Measurements from ENCODE around the gene TUBB1. TPM values are rescaled to one million over a fixed set of nuclear protein-coding genes. Genes with fewer than 3 reads are reported as not detected.
"Not testable (repeated sequence)": the region's sequence is repeated elsewhere in the genome, so short reads cannot be mapped to it uniquely, and the experiment has no call there.

The TUBB1 gene
- total and polyA plus RNA-seq, 2 of the 13 experiments (the other 11 are each of a cell fraction or from before 2014, with no cell fraction given) = 0.11 to 57.6 TPM

GRCh38 chr20:59041487-59041886 lies 22.3 kb downstream of the TUBB1 start:
- peak; percentile 12 for FAIRE-seq
- H4K20me1 ChIP-seq (ENCODE audit: insufficient read depth, low read length); CTCF ChIA-PET (ENCODE audit: low intra/inter-chr PET ratio, low total read pairs); H3K27ac ChIP-seq (ENCODE audit: extremely low read length, insufficient read depth, low read length); ATAC-seq; H3K9me3 ChIP-seq (ENCODE audit: low read length); in situ Hi-C loops (cut with HindIII; ENCODE audit: extremely low pct_ligation_motif_present, low pct_unique_long_range_greater_than_20kb); H2AFZ ChIP-seq (ENCODE audit: low read length); intact Hi-C loops (cut with micrococcal nuclease; ENCODE audit: unreplicated experiment); DNase-seq (ENCODE audit: low spot score); H3K27me3 ChIP-seq (ENCODE audit: control insufficient read depth in 1 of 2, insufficient read depth in 2 of 2, low read length in 2 of 2); H3K36me3 ChIP-seq (replicated peaks in 1 of 2; ENCODE audit: control insufficient read depth in 1 of 2, insufficient read depth in 2 of 2, low read length in 2 of 2): not testable (repeated sequence)
- H3K4me2 ChIP-seq (ENCODE audit: low read depth, low read length) = peak overlapping the region; percentile 56
- H3K4me1 ChIP-seq (ENCODE audit: insufficient read depth, low read length) = peaks cover 15% of the 10 kb centered on the region
- 76% methylated on average over 16 of the region's 16 CpGs for WGBS (ENCODE audit: low lambda C conversion rate)
- H3K79me2 ChIP-seq (ENCODE audit: insufficient read depth, low read length) = peaks cover 25% of the 10 kb centered on the region
- POLR2A ChIA-PET = interaction anchor here (3.0 kb wide), 1 partner anchor 10 kb away, joined by 21 read pairs; the partner anchor contains the start of gene ATP5F1E
- BruUV-seq (replicated peaks) = TSS peak; percentile 40
- H3K9ac ChIP-seq (ENCODE audit: insufficient read depth, low read depth, low read length) = peak overlapping the region; percentile 60; the same call in 1 of the 2 replicates
- TF ChIP-seq ZNF747 (CRISPR knock-in tag; IDR thresholded peaks at IDR 0.05; ENCODE audit: borderline replicate concordance) (0 out of 2 replicates have a peak, but pooled peaks have one; percentile 3), ZBTB4 (CRISPR knock-in tag; IDR thresholded peaks at IDR 0.05; ENCODE audit: borderline replicate concordance) (0 out of 2 replicates have a peak, but pooled peaks have one; percentile 0)
- peak overlapping the region; percentile 20 to 67 (median 61); a peak in 5 of 6 replicates for H3K4me3 ChIP-seq (replicated peaks in 1 of 3; ENCODE audit: insufficient read depth in 1 of 3, low read depth in 2 of 3, low read length in 3 of 3)

DNA sequence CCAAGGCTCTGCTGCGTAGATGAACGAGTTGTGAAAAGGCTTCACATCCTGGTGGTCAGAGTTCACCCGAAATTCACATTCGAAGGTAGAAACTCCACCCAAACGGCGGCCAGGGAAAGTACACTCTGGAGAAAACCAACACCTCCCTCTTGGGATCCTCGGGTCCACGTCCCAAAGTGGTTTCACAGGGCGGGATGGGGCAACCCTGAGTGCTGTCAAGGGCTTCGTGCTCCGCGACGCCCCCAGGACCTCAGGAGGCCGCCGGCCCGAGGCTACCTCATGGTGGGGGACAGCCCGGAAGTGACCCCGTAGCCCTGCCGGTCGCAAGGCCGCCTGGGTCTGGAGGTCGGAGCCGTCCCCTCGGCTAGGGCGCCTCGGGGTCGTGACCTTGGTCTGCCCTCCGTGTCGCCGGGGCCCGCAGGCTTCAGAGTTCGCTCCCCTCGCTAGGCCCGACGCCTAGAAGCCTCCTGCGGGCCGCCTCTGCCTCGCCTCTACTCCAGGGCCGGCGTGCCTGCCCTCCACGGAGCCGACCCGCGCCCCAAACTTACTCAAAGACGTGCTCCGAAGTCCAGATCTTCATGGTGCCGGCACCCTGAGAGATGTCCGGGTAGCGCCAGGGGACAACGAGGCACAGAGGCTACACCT lies 23.0 kb downstream of the TUBB1 start, which contains the start of gene PRELID3B:
TSS of gene PRELID3B (minus strand) at position 636 of the 645 bp plus-strand sequence. CDS start at position 580, 56 bp downstream.
- peak within 1 kb of the TSS; percentile 46 for H3K27ac ChIP-seq (ENCODE audit: extremely low read length, insufficient read depth, low read length)
- peak within 1 kb of the TSS; percentile 60 for H3K9ac ChIP-seq (ENCODE audit: insufficient read depth, low read depth, low read length)
- 43% methylated on average over 39 of the region's 50 CpGs for WGBS (ENCODE audit: low lambda C conversion rate)
- POLR2A ChIA-PET = interaction anchor here (1.4 to 3.0 kb wide), 2 partner anchors 10 to 153 kb away, joined by 4 to 21 read pairs; partner anchors contain the start of gene ATP5F1E
- H2AFZ ChIP-seq (ENCODE audit: low read length) = no peak within 1 kb of the TSS
- in situ Hi-C loops (cut with HindIII; ENCODE audit: extremely low pct_ligation_motif_present, low pct_unique_long_range_greater_than_20kb) (no loop called here), intact Hi-C loops (cut with micrococcal nuclease; ENCODE audit: unreplicated experiment) (no loop called here)
- peak within 1 kb of the TSS; percentile 56 for H3K4me2 ChIP-seq (ENCODE audit: low read depth, low read length)
- no TSS peak for BruUV-seq (replicated peaks)
- no peaks in the 10 kb centered on the region for H3K9me3 ChIP-seq (ENCODE audit: low read length)
- peaks cover 25% of the 10 kb centered on the region for H3K79me2 ChIP-seq (ENCODE audit: insufficient read depth, low read length)
- H3K4me3 ChIP-seq (replicated peaks in 1 of 3; ENCODE audit: insufficient read depth in 1 of 3, low read depth in 2 of 3, low read length in 3 of 3) = peak within 1 kb of the TSS; percentile 20 to 67 (median 61); a peak in 5 of 6 replicates
- FAIRE-seq (peak; percentile 71), DNase-seq (ENCODE audit: low spot score) (peak; percentile 30), ATAC-seq (peak; percentile 76)
- H3K4me1 ChIP-seq (ENCODE audit: insufficient read depth, low read length) = peaks cover 18% of the 10 kb centered on the region
- no peaks in the 10 kb centered on the region for H4K20me1 ChIP-seq (ENCODE audit: insufficient read depth, low read length)
- CTCF ChIA-PET (ENCODE audit: low intra/inter-chr PET ratio, low total read pairs) = no interaction called here
- no peaks in the 10 kb centered on the region for H3K36me3 ChIP-seq (replicated peaks in 1 of 2; ENCODE audit: control insufficient read depth in 1 of 2, insufficient read depth in 2 of 2, low read length in 2 of 2)
- H3K27me3 ChIP-seq (ENCODE audit: control insufficient read depth in 1 of 2, insufficient read depth in 2 of 2, low read length in 2 of 2) = peaks cover 2 to 3% of the 10 kb centered on the region in 2 experiments; a peak in 2 of 5 replicates
- TF ChIP-seq, protein P1, sequence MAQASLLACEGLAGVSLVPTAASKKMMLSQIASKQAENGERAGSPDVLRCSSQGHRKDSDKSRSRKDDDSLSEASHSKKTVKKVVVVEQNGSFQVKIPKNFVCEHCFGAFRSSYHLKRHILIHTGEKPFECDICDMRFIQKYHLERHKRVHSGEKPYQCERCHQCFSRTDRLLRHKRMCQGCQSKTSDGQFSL (CRISPR knock-in tag; IDR thresholded peaks at IDR 0.05) = no peak
- TF ChIP-seq ZKSCAN1 (IDR thresholded peaks at IDR 0.05; ENCODE audit: low read length) = no peak
- TF ChIP-seq PRDM4 (CRISPR knock-in tag; IDR thresholded peaks at IDR 0.05; ENCODE audit: borderline replicate concordance) = no peak
- no peak for TF ChIP-seq ZSCAN5A (CRISPR knock-in tag; IDR thresholded peaks at IDR 0.05; ENCODE audit: borderline replicate concordance)
- no peak for TF ChIP-seq AKAP8 (CRISPR knock-in tag; IDR thresholded peaks at IDR 0.05)
- TF ChIP-seq ZNF562 (CRISPR knock-in tag; IDR thresholded peaks at IDR 0.05; ENCODE audit: borderline replicate concordance) = no peak
